Parathyroid adenoma (tissue), 2 donors: Measurements from ENCODE around the gene XPO5.

Experiments
- H2AFZ ChIP-seq: fragments of 300-600 bp; sonication (generic); one replicate; pipeline ENCODE4 v1.7.0; 2017; ENCODE audit warnings: antibody characterized with exemption, mild to moderate bottlenecking
- H3K27ac ChIP-seq: fragments of 300-600 bp; sonication (generic); one replicate; pipeline ENCODE4 v1.7.0; 2017
- H3K27me3 ChIP-seq: fragments of 300-600 bp; sonication (generic); one replicate; pipeline ENCODE4 v1.7.0; 2017; ENCODE audit warnings: low read length; ENCODE audit not compliant: control insufficient read depth, insufficient read depth
- H3K36me3 ChIP-seq: fragments of 300-600 bp; sonication (generic); one replicate; pipeline ENCODE4 v1.7.0; 2017; ENCODE audit warnings: low read length; ENCODE audit not compliant: control insufficient read depth, insufficient read depth
- H3K4me1 ChIP-seq: fragments of 300-600 bp; sonication (generic); one replicate; pipeline ENCODE4 v1.7.0; 2017; ENCODE audit warnings: control low read depth
- H3K4me2 ChIP-seq: fragments of 300-600 bp; sonication (generic); one replicate; pipeline ENCODE4 v1.7.0; 2017; ENCODE audit warnings: low read length
- H3K4me3 ChIP-seq: fragments of 300-600 bp; sonication (generic); one replicate; pipeline ENCODE4 v1.7.0; 2017; ENCODE audit warnings: low read depth, low read length
- H3K79me2 ChIP-seq: fragments of 300-600 bp; sonication (generic); one replicate; pipeline ENCODE4 v1.7.0; 2017; ENCODE audit warnings: control low read depth
- H3K9ac ChIP-seq: fragments of 300-600 bp; sonication (generic); one replicate; pipeline ENCODE4 v1.7.0; 2017; ENCODE audit warnings: mild to moderate bottlenecking
- H3K9me3 ChIP-seq: fragments of 300-600 bp; sonication (generic); one replicate; pipeline ENCODE4 v1.7.0; 2017; ENCODE audit warnings: low read length; ENCODE audit not compliant: control insufficient read depth
- CTCF ChIP-seq: fragments of 300-600 bp; sonication (generic); IDR thresholded peaks from one replicate; pipeline ENCODE4 v1.7.0; 2017; ENCODE audit warnings: antibody characterized with exemption, mild to moderate bottlenecking
- donor health status: primary hyperparathyroidism.

XPO5 gene

GRCh38 chr6:43588194-43588593 lies 12.4 kb upstream of the XPO5 start:
- H3K36me3 ChIP-seq, result no peaks in the 10 kb centered on the region
- H3K9ac ChIP-seq, result no peak overlapping the region
- no peaks in the 10 kb centered on the region for H3K27me3 ChIP-seq
- H3K4me1 ChIP-seq, result no peaks in the 10 kb centered on the region
- no peaks in the 10 kb centered on the region for H3K9me3 ChIP-seq
- no peaks in the 10 kb centered on the region for H3K79me2 ChIP-seq
- H3K4me2 ChIP-seq, result no peak overlapping the region
- no peak overlapping the region for H2AFZ ChIP-seq
- TF ChIP-seq CTCF, result no peak
- no peak overlapping the region for H3K4me3 ChIP-seq
- H3K27ac ChIP-seq, result no peak overlapping the region

GRCh38 chr6:43584892-43585570 lies 9.2 kb upstream of the XPO5 start:
- no peak overlapping the region for H3K9ac ChIP-seq
- no peaks in the 10 kb centered on the region for H3K4me1 ChIP-seq
- no peak overlapping the region for H3K27ac ChIP-seq
- no peak overlapping the region for H2AFZ ChIP-seq
- no peak overlapping the region for H3K4me3 ChIP-seq
- H3K27me3 ChIP-seq, result no peaks in the 10 kb centered on the region
- H3K4me2 ChIP-seq, result no peak overlapping the region
- H3K79me2 ChIP-seq, result no peaks in the 10 kb centered on the region
- H3K36me3 ChIP-seq, result no peaks in the 10 kb centered on the region
- no peaks in the 10 kb centered on the region for H3K9me3 ChIP-seq
- TF ChIP-seq CTCF, result no peak

GRCh38 chr6:43582911-43583310 lies 7.1 kb upstream of the XPO5 start:
- H3K4me2 ChIP-seq, result no peak overlapping the region
- peaks cover 10% of the 10 kb centered on the region for H3K79me2 ChIP-seq
- no peaks in the 10 kb centered on the region for H3K9me3 ChIP-seq
- H2AFZ ChIP-seq, result no peak overlapping the region
- H3K36me3 ChIP-seq, result no peaks in the 10 kb centered on the region
- no peak overlapping the region for H3K27ac ChIP-seq
- no peak overlapping the region for H3K4me3 ChIP-seq
- no peak for TF ChIP-seq CTCF
- H3K9ac ChIP-seq, result no peak overlapping the region
- H3K4me1 ChIP-seq, result peaks cover 6% of the 10 kb centered on the region
- H3K27me3 ChIP-seq, result no peaks in the 10 kb centered on the region

GRCh38 chr6:43579171-43579570 lies 3.3 kb upstream of the XPO5 start:
- H3K4me3 ChIP-seq, result no peak overlapping the region
- no peak overlapping the region for H3K9ac ChIP-seq
- H3K9me3 ChIP-seq, result no peaks in the 10 kb centered on the region
- TF ChIP-seq CTCF, result no peak
- H3K27me3 ChIP-seq, result no peaks in the 10 kb centered on the region
- peaks cover 14% of the 10 kb centered on the region for H3K4me1 ChIP-seq
- peaks cover 29% of the 10 kb centered on the region for H3K79me2 ChIP-seq
- no peak overlapping the region for H3K27ac ChIP-seq
- H3K4me2 ChIP-seq, result no peak overlapping the region
- no peak overlapping the region for H2AFZ ChIP-seq
- no peaks in the 10 kb centered on the region for H3K36me3 ChIP-seq

GRCh38 chr6:43578748-43579147 lies 2.9 kb upstream of the XPO5 start:
- Histone ChIP-seq H3K9ac (no peak overlapping the region), H3K36me3 (no peaks in the 10 kb centered on the region), H2AFZ (no peak overlapping the region), H3K4me2 (no peak overlapping the region), H3K27ac (no peak overlapping the region), H3K9me3 (no peaks in the 10 kb centered on the region), H3K79me2 (peaks cover 29% of the 10 kb centered on the region), H3K27me3 (no peaks in the 10 kb centered on the region), H3K4me3 (no peak overlapping the region), H3K4me1 (peaks cover 14% of the 10 kb centered on the region)
- no peak for TF ChIP-seq CTCF
